ENCODE data around the gene IL24. TPM values are rescaled to one million over a fixed set of nuclear protein-coding genes. Genes with fewer than 3 reads are reported as not detected.

Gene IL24
- total RNA-seq, 4 donors from 2014 or later = not detected

DNA sequence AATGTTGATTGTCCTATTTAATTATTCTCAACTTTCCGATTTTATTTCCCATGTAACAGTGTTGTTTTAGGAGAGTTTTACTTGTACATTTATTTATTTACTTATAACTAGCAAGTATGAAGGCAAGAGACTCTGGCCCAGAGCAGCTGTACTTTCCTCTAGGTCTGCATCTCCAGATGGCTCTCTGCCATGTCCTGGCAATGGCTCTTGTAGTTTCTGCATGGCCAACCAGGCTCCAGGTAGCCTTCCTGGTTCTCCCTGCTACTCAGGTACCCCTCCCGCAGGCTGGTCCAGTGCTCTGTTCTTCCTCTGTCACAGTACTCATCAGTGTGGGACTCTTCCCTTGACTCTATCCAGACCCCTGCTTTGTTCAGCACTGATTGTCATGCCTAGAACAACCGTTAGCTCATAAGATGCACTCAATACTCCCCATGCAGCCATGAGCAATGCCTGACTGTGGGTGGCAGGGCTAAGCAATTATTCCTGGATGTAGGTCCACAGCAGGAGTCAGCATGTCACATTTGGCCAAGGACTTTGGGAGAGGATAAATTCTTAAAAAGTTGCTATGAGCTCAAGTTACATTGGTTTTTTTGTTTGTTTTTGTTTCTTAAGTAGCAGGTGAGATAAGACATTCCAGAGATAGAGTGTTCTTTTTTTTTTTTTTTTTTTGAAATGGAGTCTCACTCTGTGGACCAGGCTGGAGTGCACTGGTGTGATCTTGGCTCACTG lies 42.7 kb upstream of the IL24 start:
- DNase-seq (ENCODE audit: low spot score in 2 of 2) = no peak
- H3K36me3 ChIP-seq = no peaks in the 10 kb centered on the region
- TF ChIP-seq, protein P1, sequence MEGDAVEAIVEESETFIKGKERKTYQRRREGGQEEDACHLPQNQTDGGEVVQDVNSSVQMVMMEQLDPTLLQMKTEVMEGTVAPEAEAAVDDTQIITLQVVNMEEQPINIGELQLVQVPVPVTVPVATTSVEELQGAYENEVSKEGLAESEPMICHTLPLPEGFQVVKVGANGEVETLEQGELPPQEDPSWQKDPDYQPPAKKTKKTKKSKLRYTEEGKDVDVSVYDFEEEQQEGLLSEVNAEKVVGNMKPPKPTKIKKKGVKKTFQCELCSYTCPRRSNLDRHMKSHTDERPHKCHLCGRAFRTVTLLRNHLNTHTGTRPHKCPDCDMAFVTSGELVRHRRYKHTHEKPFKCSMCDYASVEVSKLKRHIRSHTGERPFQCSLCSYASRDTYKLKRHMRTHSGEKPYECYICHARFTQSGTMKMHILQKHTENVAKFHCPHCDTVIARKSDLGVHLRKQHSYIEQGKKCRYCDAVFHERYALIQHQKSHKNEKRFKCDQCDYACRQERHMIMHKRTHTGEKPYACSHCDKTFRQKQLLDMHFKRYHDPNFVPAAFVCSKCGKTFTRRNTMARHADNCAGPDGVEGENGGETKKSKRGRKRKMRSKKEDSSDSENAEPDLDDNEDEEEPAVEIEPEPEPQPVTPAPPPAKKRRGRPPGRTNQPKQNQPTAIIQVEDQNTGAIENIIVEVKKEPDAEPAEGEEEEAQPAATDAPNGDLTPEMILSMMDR (IDR thresholded peaks at IDR 0.05) = no peak
- TF ChIP-seq POLR2A (IDR thresholded peaks at IDR 0.05) (no peak), EP300 (IDR thresholded peaks at IDR 0.05) (no peak)
- peaks cover 0 to 10% (median 0%) of the 10 kb centered on the region in 4 donors for H3K9me3 ChIP-seq
- H3K4me3 ChIP-seq = no peak overlapping the region
- WGBS, 2 donors = 82 to 84% methylated on average over 3 of the region's 3 CpGs
- no peak overlapping the region for H3K27ac ChIP-seq
- no peaks in the 10 kb centered on the region for H3K27me3 ChIP-seq
- H3K4me1 ChIP-seq = no peaks in the 10 kb centered on the region

DNA sequence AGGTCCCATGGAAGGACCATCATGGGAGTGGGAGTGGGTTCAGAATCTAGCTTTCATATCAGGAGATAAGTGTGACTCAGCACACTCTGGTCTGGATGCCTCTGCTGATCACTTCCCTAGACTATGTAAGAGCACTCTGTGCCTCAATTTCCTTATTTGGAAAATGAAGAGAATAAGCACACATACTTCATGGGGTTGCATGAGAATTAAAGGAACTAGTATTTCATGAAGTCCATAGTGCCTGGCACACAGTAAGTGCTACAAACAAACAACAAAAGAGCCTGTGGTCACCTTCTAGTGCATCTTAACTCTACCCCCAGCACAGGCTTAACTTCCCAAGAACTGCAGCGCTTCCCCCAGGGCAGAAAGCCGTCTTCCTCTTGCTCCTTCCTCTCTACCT lies 41.4 kb upstream of the IL24 start:
- no peaks in the 10 kb centered on the region for H3K27me3 ChIP-seq
- no peak overlapping the region for H3K4me3 ChIP-seq
- WGBS, 2 donors = 87 to 89% methylated on average over 2 of the region's 2 CpGs
- DNase-seq (ENCODE audit: low spot score in 2 of 2) = no peak
- no peaks in the 10 kb centered on the region for H3K36me3 ChIP-seq
- peaks cover 0 to 10% (median 0%) of the 10 kb centered on the region in 4 donors for H3K9me3 ChIP-seq
- H3K27ac ChIP-seq = no peak overlapping the region
- no peaks in the 10 kb centered on the region for H3K4me1 ChIP-seq
- TF ChIP-seq POLR2A (IDR thresholded peaks at IDR 0.05) (no peak), EP300 (IDR thresholded peaks at IDR 0.05) (no peak)
- TF ChIP-seq, protein P1 (IDR thresholded peaks at IDR 0.05) = no peak

GRCh38 chr1:206856674-206857464 lies 40.4 kb upstream of the IL24 start:
- no peak for DNase-seq (ENCODE audit: low spot score in 2 of 2)
- no peak for TF ChIP-seq POLR2A (IDR thresholded peaks at IDR 0.05)
- TF ChIP-seq EP300 (IDR thresholded peaks at IDR 0.05) = no peak
- TF ChIP-seq, protein P1 (IDR thresholded peaks at IDR 0.05) = no peak
- Histone ChIP-seq H3K4me3 (no peak overlapping the region), H3K27me3 (no peaks in the 10 kb centered on the region), H3K4me1 (no peaks in the 10 kb centered on the region), H3K27ac (no peak overlapping the region), H3K36me3 (no peaks in the 10 kb centered on the region), H3K9me3 (peaks cover 0 to 10% (median 0%) of the 10 kb centered on the region in 4 donors)
- 87 to 92% methylated on average over 5 of the region's 5 CpGs for WGBS, 2 donors

- Histone ChIP-seq H3K36me3 (no peaks in the 10 kb centered on the region), H3K27me3 (no peaks in the 10 kb centered on the region), H3K27ac (no peak overlapping the region), H3K4me3 (no peak overlapping the region), H3K9me3 (no peaks in the 10 kb centered on the region), H3K4me1 (no peaks in the 10 kb centered on the region)
- no peak for TF ChIP-seq EP300 (IDR thresholded peaks at IDR 0.05)
- TF ChIP-seq POLR2A (IDR thresholded peaks at IDR 0.05) = no peak
- TF ChIP-seq, protein P1 (IDR thresholded peaks at IDR 0.05) = no peak
- no peak for DNase-seq (ENCODE audit: low spot score in 2 of 2)
- WGBS, 2 donors = 68 to 69% methylated on average over 5 of the region's 5 CpGs
These were observed 38.1 kb upstream of the IL24 start for GRCh38 chr1:206859082-206859521.

DNA sequence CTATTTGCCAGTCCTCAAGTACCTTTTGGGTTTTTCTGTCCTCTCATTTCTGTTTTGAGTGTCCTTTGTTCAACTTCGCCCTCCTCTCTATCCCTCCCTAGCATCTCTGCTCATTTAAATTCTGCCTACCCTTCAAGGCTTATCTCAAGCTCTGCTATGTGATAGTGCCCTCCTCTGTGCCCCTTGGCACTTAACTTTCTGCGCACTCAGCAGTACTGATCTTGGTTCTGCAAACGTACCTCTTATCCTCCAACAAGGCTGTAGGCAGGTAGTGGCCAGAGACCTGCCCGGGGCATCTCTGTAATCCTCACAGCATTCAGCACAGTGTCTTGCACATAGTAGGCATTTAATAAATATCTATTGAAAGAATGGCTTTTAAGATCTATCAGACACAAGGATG lies 37.1 kb upstream of the IL24 start:
- WGBS, 2 donors = 86 to 91% methylated on average over 4 of the region's 4 CpGs

More for the DNA sequence above, 37.1 kb upstream of the IL24 start:
- Histone ChIP-seq H3K27ac (no peak overlapping the region), H3K4me1 (peaks cover 0 to 5% (median 0%) of the 10 kb centered on the region in 4 donors), H3K27me3 (no peaks in the 10 kb centered on the region), H3K9me3 (no peaks in the 10 kb centered on the region), H3K4me3 (no peak overlapping the region), H3K36me3 (no peaks in the 10 kb centered on the region)
- TF ChIP-seq, protein P1 (IDR thresholded peaks at IDR 0.05) = no peak
- DNase-seq (ENCODE audit: low spot score in 2 of 2) = no peak
